Fibroblast of lung (primary cell): ENCODE measurements around the gene TBC1D23.

Experiments
- CTCF ChIP-seq, 2 donors: IDR thresholded peaks in 1 of 2; conservative IDR thresholded peaks in 1 of 2; 1 replicate in 1 of 2; 2 replicates in 1 of 2; pipeline ENCODE4 v1.5.1; 2011 to 2012; ENCODE audit warnings: low read length in 2 of 2, control low read depth in 1 of 2, inconsistent platforms in 1 of 2, low read depth in 1 of 2, mild to moderate bottlenecking in 1 of 2
- EZH2 ChIP-seq: IDR thresholded peaks from 2 replicates; pipeline ENCODE4 v1.5.1; 2012; ENCODE audit warnings: low read length, control low read depth, mild to moderate bottlenecking; ENCODE audit errors: missing control alignments

- no peak for TF ChIP-seq CTCF (conservative IDR thresholded peaks at IDR 0.05 in 1 of 2, IDR thresholded peaks at IDR 0.05 in 1 of 2; ENCODE audit: low read depth in 1 of 2, low read length in 2 of 2)
- TF ChIP-seq EZH2 = no peak
Observed at GRCh38 chr3:100335434-100335833, 74.6 kb downstream of the TBC1D23 start.
